Esophagus squamous epithelium (tissue), 4 donors: ENCODE measurements around the gene SYT1.
A peak's percentile ranks its signal among the peaks of the same experiment; 100 is the strongest.

Source experiments
- CTCF ChIP-seq, 6 experiments: fragments of 450-650 bp in 4 of 6; fragments of 200-600 bp in 2 of 6; sonication (generic) in 2 of 6; IDR thresholded peaks; one replicate each; pipeline ENCODE4 v1.5.1; 2016 to 2019; ENCODE audit warnings: antibody characterized with exemption in 6 of 6, mild to moderate bottlenecking in 4 of 6, moderate library complexity in 4 of 6
- POLR2A ChIP-seq, 4 donors: fragments of 450-650 bp; IDR thresholded peaks; one replicate each; pipeline ENCODE4 v1.6.1; 2017; ENCODE audit warnings: antibody characterized with exemption in 4 of 4, mild to moderate bottlenecking in 4 of 4, moderate library complexity in 3 of 4

DNA sequence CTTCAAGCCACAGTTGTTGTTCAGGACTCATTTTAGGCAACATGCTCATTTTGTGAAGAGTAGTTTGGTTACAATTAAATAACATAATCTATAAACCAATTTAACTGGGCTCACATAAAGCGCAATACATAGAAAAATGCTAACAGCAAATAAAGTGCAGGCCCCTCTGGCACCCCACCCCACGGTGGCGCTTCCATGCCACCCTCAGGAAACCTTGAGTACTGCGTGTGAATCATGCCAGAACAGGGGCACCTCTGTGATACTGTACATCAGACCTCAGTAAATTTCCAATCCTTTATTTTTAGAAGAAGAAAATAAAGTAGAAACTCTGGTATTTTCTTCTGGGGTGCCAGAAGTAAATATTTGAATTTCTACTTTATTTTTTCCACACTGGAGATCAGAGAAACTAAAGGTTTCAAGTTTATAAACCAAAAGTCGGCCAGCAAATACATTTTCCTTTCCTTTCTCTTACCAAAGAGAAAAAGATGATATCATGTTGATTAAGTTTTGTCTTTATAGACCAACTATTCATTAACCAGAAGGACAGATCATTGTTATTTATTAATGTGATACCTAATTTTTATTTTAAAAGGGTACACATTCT is 509.4 kb downstream of the SYT1 start:
- no peak for TF ChIP-seq POLR2A (IDR thresholded peaks at IDR 0.05)
- TF ChIP-seq CTCF (IDR thresholded peaks at IDR 0.05) = peak in 5 of 6 experiments; percentile 46 to 65 (median 59)
